GM18502 (cell line): Measurements from ENCODE around the gene DCC.

Experiments
- ATAC-seq: cut with Tn5 transposase; IDR thresholded peaks from one replicate; pipeline ENCODE4 v1.9.1; 2021; ENCODE audit warnings: mild to moderate bottlenecking; ENCODE audit not compliant: unreplicated experiment, poor library complexity

DCC gene

GRCh38 chr18:52747869-52748268, 407.9 kb downstream of the DCC start:
- no peak for ATAC-seq

- no peak for ATAC-seq
Observed at GRCh38 chr18:52748343-52748742, 408.3 kb downstream of the DCC start.

GRCh38 chr18:52749542-52749941, 409.5 kb downstream of the DCC start:
- no peak for ATAC-seq

- ATAC-seq: no peak
Observed at GRCh38 chr18:52750995-52751394, 411.0 kb downstream of the DCC start.

- no peak for ATAC-seq
Observed at GRCh38 chr18:52764316-52764715, 424.3 kb downstream of the DCC start.

- no peak for ATAC-seq
Observed at GRCh38 chr18:52766002-52766545, 426.1 kb downstream of the DCC start.

GRCh38 chr18:52781113-52781512, 441.1 kb downstream of the DCC start:
- ATAC-seq: no peak

GRCh38 chr18:52791321-52791720, 451.3 kb downstream of the DCC start:
- no peak for ATAC-seq

GRCh38 chr18:52812834-52813233, 472.8 kb downstream of the DCC start:
- no peak for ATAC-seq

GRCh38 chr18:52813635-52814416, 473.8 kb downstream of the DCC start:
- no peak for ATAC-seq

GRCh38 chr18:52815651-52816050, 475.7 kb downstream of the DCC start:
- no peak for ATAC-seq

GRCh38 chr18:52816121-52816520, 476.1 kb downstream of the DCC start:
- no peak for ATAC-seq

- no peak for ATAC-seq
Observed at GRCh38 chr18:52822160-52822559, 482.2 kb downstream of the DCC start.

GRCh38 chr18:52824126-52824525, 484.1 kb downstream of the DCC start:
- no peak for ATAC-seq

GRCh38 chr18:52826994-52827393, 487.0 kb downstream of the DCC start:
- no peak for ATAC-seq

GRCh38 chr18:52829320-52829719, 489.3 kb downstream of the DCC start:
- no peak for ATAC-seq

GRCh38 chr18:52829876-52830405, 489.9 kb downstream of the DCC start:
- ATAC-seq: no peak

GRCh38 chr18:52844323-52844722, 504.3 kb downstream of the DCC start:
- no peak for ATAC-seq

GRCh38 chr18:52845036-52845435, 505.0 kb downstream of the DCC start:
- ATAC-seq: no peak

- no peak for ATAC-seq
Observed at GRCh38 chr18:52850031-52850560, 510.1 kb downstream of the DCC start.

- ATAC-seq: no peak
Observed at GRCh38 chr18:52861558-52861957, 521.6 kb downstream of the DCC start.
